Upper lobe of left lung (tissue), 4 donors: ENCODE measurements around the gene ADARB1.

Experiments used
- EP300 ChIP-seq, 4 donors: sonication (generic); formaldehyde crosslinking; IDR thresholded peaks; one replicate each; pipeline ENCODE4 v1.5.1; 2017; ENCODE audit warnings: antibody characterized with exemption in 4 of 4, control low read depth in 2 of 4
- TF ChIP-seq, protein P1 (sequence below), 6 experiments: fragments of 450-650 bp in 4 of 6; fragments of 200-600 bp in 2 of 6; sonication (generic) in 2 of 6; IDR thresholded peaks; one replicate each; pipeline ENCODE4 v1.5.1; 2016 to 2019; ENCODE audit warnings: antibody characterized with exemption in 6 of 6

DNA sequence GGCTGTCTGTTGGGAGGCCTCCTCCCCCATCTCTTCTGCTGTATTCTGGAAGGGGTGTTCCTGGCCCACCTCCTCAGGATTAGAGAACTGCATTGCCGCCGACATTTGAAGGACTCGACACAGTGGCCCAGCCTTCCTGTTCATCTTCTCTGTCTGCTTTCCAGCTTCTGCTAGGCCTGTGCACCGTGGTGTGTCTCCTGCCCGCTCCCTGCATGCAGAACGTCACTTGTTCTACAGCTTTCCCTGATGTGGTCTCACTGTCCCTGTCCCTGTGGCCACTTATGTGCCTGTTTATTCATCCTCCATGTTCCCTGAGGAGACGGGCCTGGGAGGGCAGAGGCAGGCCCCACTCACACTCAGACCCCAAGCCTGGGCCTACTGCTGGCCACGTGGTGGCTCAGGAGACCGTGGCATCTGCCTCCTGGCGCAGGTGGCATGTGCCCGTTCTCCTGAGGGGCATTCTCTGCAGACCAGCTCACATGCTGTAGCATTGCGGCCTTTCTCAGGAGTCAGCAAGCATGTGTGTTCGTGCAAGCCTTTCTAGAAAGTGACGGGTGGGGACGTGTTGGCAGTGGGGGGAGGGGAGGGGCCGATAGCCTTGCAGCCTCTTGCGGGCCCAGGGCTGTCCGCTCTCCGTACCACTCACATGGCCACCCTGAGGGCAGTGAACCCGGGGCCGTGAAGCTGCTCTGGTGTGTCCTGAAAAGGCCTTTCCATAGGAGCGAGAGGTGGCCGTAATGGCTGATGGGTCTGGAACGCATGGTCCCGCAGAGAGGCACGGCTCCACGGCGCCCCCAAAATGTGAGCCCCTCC is 177.5 kb downstream of the ADARB1 start:
- TF ChIP-seq, protein P1, sequence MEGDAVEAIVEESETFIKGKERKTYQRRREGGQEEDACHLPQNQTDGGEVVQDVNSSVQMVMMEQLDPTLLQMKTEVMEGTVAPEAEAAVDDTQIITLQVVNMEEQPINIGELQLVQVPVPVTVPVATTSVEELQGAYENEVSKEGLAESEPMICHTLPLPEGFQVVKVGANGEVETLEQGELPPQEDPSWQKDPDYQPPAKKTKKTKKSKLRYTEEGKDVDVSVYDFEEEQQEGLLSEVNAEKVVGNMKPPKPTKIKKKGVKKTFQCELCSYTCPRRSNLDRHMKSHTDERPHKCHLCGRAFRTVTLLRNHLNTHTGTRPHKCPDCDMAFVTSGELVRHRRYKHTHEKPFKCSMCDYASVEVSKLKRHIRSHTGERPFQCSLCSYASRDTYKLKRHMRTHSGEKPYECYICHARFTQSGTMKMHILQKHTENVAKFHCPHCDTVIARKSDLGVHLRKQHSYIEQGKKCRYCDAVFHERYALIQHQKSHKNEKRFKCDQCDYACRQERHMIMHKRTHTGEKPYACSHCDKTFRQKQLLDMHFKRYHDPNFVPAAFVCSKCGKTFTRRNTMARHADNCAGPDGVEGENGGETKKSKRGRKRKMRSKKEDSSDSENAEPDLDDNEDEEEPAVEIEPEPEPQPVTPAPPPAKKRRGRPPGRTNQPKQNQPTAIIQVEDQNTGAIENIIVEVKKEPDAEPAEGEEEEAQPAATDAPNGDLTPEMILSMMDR (IDR thresholded peaks at IDR 0.05) = no peak
- no peak for TF ChIP-seq EP300 (IDR thresholded peaks at IDR 0.05)
